SK-N-DZ (cell line): Measurements from ENCODE around the gene RNU6-8.
A peak's percentile ranks its signal among the peaks of the same experiment; 100 is the strongest.

Experiments
- DNase-seq: peaks from one replicate; pipeline ENCODE4 v3.0.0-alpha.2; 2015; ENCODE audit warnings: low spot score

Gene RNU6-8

DNA sequence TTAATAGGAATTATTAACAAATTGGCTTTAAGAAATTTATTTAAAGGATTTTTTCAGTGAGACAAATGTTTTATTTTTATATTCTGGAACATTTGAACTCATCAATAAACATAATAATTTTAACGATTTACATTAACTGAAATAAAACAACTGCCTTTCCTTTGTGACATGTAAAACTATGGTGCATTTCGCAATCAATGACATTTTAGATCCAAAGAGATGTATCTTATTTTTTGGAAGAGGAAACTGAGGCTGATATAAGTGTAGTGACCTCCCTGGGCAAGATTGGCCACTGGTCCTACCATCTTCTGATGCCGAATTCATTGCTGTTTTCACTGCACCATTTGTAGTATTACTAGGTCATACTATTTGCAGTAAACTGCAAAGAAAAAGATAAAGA is 2.5 kb upstream of the RNU6-8 start:
- no peak for DNase-seq

DNA sequence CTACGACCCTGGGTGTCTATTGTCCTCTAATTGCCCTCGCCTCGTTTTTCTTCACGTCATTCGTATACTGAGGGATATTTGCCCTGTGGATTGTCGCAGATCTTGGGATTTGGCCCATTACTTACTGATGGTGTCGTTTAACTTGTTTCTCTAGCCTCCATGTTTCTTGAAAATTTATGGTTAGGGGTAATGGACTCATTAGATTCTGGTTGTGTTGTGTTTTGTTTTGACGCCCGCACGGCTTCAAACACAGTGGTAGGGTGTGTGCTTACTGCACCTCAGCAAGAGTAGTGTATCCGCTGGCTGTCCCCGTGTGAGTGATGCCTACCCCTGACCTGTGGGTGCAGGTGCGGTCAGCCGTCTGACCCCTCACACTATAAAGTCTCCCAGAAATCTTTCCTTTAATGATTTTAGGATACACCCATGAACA is 874 bp upstream of the RNU6-8 start:
- peak; percentile 45 for DNase-seq

DNA sequence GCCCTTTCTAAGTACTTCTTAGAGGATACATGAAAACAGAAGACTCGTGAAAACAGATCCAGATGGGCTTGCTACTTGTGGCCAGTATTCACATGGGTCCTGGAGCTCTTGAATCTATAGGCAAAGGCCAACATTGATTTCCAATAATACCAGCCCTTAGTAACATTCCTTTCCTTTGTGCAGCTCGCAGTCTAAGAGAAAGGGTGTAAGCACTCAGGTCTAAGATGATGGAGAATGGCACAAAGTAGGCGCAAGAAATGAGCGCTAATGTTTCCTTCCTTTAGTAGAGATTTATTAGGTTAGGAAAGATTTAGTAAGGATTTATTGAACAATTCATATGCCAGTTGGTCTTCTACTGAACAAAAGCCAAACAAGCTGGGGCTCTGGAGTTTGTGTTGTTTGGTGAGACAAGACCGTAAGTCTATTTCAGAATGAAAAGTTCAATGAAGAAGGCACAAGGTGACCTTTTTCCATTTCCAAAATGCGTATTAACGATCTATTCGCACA is 525 bp downstream of the RNU6-8 start:
- DNase-seq: peak; percentile 71

DNA sequence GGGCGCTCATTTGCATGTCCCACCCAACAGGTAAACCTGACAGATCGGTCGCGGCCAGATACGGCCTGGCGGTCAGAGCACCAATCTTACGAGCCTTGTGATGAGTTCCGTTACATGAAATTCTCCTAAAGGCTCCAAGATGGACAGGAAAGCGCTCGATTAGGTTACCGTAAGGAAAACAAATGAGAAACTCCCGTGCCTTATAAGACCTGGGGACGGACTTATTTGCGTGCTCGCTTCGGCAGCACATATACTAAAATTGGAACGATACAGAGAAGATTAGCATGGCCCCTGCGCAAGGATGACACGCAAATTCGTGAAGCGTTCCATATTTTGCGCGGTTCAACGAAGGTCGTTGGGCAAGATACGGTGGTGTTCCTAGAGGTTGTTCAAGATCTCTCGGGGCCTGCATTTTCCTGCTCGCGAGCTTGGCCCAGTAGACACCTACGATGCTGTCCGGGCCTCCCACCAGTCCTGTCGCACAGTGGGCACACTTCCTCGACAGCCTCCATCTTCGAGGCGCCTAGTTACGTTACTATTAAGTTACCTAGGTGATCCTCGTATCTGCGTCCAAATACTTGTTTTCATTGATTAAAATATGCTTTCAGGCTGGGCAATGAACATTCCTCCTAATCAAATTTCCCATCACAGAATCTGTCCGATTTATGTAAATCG is 1.1 kb downstream of the RNU6-8 start, which contains the start of gene RNU6-7:
Gene RNU6-7 (plus strand): TSS at position 230 of the 675 bp plus-strand sequence.
- peak; percentile 87 for DNase-seq

DNA sequence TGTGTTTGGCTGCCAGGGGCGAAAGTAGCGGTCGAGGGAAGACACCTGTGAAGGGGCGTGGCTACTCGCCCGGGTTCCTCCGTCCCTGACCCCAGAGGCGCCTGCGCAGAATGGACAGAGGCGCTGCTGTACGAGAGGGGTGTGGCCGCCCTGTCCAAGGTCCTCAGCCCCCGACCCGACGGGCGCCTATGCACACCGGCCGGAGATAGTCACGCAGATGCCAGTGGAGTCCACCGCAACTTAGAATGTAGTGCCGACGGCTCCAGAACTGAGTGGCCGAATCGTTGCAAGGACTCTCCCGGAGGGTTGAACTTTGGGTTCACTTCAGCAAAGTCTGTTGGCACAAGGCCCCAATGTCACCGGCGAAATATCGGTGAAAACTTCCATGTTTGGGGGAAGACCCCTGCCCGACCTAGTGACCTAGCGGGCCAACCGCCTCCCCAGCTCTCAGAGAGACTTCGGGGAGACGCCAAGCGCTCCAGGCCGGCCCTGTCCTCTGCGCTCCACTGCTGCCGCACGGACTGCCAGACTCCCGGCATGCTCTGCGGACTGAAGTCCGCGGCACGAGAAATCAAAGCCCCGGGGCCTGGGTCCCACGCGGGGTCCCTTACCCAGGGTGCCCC is 1.8 kb downstream of the RNU6-8 start:
- peak; percentile 94 for DNase-seq

DNA sequence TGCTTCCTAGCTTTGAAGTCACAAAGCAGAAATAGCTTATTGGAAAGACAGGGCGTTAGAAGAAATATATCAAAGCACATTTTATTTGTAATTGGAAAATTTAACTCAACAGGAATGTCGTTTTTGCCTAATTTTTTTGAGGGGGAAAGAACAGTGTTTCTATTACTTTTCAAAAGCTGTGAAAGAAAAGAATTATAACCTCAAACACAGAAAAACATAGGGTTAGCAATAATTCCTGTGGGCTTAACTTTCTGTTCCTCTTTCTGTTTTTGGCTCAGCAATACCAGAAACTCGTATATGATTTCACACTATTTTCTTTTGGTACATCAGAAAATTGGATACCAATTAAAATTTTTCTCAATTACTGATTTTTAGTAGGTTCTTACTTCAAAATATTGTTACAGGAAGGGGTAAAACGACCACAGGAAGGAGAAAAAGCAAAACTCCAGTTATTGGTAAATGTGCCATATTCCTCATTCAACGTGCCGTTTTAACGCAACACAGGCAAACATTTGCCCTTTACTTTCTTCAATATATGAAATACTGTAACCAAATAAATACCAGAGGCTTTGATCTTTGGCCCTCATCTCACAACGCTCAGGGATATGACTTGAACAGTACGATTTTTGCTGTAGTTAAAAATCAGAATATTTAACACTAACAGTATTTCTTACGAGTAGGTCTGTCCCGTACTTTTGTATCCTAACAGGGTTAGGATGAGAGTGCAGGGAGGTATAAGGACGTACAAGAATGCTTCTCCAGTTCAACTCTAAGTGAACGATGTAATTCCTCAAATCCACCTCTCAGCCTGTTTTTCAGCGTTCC is 2.5 kb downstream of the RNU6-8 start:
- DNase-seq: no peak

DNA sequence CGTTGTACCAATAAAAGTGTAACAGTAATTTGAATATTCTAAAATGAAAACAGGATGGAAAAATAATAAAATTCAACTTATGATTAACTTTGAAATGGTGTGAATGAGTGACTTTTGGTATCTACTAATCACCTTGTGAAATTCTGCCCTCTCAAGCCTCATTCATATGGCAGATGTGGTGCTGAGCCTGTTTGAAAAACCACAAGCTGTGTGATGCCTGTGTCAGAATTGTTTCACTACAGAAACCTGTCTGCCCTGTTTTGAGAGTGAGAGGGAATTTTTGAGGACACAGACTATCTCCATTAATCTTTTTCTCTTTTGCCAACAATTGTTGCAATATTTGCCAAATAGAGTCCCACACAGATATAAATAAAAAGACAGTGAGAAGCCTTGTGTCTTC is 5.2 kb downstream of the RNU6-8 start:
- no peak for DNase-seq

DNA sequence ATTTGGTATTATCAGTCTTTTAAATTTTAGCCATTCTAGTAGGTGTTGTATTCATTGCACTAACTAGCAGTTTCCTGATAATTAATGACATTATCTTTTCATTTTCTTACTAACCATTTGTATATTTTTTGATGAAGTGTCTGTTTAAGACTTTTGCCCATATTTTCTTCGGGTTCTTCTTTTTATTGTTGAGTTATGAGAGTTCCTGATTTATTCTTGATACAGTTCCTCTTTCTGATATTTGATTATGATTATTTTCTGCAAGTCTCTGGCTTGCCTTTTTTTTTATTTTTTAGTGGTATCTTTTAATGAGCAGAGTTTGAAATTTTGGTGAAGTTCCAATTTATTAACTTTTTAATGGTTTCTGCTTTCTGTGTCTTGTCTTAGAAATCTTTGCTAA is 7.4 kb downstream of the RNU6-8 start:
- no peak for DNase-seq

DNA sequence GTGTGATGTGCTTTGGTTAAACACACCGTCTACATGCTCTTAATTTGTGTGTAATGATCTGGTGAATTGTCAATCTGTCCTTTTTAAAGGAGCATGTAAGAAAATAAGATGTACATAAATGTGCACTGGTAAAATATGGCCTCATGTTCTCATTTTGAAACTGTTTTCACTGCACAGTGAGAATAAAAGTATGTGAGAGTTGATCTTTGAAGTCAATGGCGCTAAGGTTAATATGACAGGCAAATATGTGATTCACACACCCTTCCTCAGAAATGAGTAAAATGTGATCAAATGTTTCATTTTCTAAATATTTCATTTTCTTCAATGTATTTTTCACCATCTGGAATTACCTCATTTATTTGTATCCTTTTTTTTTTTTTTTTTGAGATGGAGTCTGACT is 9.5 kb downstream of the RNU6-8 start:
- DNase-seq: no peak

DNA sequence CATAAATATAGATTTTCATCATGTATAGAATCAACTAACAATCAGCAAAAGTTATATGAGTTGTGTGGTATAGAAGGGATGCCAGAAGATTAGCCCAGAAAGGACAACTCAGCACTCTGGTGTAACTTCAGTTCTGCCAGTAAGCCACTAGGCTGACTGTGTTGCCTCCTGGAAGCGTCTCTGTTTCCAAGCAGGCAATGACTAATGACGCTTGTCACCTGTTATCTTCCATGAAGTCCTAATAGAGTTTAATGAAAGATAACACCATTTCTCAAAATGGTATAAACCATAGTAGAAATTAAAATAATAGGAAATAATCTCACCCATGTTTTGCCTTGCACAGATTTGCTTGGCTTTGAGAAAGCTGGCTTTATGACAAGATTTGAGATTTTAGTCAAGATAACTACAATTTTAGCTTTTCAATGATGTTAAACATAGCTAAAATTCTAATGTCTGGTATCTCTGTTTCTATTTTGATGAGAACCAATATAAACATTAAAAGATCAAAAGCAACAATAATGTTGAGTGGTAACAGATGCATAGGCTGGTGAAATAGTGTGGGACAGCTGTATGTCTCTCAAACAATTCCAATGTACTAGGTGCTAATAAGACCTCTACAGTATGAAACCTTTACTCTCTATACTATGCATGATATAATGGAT is 10.2 kb downstream of the RNU6-8 start:
- no peak for DNase-seq

DNA sequence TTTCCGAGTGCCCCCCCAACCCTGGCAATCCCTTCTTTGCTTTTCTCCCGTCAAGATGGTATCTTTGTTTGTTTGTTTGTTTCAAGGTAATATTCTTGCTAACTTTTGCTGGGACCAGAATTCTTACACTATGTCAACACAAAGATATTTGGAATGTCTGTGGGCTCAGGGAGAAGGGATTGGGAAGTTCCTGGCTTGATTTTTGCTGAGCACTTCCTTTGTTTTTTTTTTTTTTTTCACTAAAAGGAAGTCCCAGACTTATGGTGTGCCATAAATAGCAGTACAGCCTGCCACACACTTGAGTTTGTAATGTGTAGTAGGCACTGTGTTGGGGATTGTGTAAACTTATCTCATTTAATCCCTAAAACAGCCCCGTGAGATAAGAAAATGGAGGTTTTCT is 12.4 kb downstream of the RNU6-8 start:
- no peak for DNase-seq

DNA sequence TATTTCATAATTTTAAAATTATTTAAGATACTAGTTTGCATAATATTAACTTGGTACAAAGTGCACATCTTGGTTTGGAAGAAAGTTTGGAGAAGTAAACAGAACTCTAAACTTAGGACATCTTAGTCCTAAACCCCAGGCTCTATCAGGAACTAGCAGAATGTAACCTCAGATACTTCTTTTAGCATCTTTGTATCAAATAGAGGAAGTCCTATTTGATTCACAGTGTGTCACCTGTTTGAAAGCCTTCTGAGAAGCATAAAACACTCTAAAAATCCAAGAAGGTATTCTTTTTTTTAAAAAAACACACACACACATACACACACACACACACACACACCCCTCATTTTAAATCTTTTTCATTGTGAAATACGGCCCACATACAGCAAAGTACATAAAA is 13.3 kb downstream of the RNU6-8 start:
- no peak for DNase-seq

DNA sequence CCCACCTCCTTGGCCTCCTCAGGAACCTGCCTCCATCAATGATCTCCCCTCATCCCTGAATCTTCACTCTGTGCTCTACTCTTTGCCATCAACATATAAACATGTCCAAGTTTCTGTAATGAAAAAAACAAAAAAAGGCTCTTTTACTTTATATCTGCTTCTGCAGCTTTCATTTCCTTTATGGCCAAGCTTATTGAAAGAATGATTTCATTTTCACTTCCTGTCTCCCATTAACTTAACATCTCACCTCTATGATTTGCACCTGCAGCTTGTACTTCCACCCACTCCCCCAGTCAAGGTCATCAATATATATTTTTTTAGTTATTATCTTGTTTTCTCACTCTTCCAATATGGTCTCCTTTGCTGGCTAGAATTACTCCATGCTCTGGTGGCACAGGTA is 16.8 kb downstream of the RNU6-8 start:
- DNase-seq: no peak

DNA sequence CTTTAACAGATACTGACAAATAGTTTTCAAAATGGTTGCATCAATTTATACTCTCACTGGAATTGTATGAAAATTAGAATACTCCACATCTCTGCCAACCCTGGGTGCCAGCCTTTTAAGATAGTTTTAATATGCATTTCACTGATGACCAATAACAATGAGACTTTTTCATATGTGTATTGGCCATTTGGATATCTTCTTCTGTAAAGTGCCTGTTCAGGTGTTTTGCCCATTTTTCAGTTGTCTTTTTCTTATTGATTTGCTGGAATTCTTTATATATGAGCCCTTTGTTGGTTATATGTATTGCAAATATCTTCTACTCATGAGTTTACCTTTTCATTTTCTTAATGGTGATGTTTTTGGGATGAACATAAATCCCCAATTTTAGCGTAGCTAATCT is 18.0 kb downstream of the RNU6-8 start:
- no peak for DNase-seq

DNA sequence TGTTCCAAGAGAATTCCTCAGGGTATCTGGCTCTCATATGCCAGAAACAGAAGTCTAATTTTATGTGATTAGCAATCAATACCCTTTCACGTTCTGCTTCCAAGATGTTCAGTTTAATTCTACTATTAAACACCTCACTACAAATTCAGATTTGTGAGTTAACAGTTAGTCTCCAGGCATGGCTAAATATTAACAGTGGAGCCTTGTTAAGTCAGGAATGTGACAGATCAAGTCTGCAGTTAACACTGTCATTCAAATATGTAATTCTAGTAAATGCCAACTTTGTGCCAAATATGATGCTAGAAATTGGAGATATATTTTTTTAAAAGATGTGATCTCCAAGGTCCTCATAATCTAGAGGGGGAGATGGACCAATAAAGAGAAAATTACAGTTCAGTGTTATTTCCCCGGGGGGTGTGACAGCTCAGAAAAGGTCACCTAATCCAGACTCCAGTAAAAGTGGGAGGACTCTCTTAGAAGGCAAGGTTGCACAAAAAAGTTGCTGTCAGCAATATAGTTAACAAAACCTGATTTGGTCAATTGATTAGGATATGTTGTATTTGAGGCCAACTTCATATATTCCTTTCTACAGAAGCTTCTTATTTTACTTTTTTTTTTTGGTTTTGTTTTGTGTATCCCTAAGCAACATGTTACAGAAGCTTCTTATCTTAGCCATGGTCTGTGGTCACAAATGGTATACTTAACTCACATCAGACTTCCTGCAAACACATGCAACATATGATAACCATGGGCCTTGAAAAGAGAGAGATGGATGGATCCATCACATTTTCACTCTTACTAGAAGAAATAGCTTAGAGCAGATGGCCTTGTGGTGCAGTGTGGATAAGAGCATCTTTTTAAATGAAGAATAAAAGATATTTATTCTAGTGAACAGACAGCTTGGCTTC is 19.7 kb downstream of the RNU6-8 start:
- DNase-seq: no peak

DNA sequence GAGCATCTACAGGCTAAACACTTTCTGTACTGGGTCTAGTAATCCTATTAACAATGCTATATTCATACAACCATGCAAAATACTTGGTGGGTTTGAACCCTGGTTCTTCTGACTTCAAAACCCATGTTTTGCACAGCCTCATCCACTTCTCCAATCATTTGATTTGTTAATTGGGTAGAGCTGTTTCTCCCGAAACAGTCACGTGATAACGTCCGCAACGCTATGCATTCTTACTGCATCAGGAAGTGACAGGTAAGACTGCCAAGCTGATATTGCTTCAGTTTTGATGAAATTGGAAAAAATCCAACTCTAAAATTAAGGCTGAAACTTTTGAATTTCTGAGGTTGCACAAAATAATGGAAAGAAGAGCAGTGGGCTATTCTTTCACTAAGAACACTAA is 31.6 kb downstream of the RNU6-8 start:
- DNase-seq: no peak

DNA sequence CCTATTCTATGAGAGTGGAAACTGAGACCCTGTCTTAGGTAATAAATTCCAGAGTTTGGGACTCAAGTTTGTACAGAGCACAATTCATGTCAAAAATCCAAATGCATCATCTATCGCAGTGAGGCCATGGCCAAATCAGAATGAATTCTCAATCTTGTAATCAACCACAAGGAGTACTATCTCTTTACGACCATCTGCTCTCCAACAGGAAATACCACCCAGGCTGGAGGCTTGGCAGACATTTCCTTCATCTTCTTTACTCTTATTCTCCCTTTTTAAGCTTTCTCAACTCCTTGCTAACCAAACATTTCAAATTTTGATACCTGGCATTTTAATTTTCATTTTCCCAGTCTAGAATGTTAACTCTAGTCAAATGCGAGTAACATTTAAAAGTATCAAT is 33.9 kb downstream of the RNU6-8 start:
- no peak for DNase-seq

DNA sequence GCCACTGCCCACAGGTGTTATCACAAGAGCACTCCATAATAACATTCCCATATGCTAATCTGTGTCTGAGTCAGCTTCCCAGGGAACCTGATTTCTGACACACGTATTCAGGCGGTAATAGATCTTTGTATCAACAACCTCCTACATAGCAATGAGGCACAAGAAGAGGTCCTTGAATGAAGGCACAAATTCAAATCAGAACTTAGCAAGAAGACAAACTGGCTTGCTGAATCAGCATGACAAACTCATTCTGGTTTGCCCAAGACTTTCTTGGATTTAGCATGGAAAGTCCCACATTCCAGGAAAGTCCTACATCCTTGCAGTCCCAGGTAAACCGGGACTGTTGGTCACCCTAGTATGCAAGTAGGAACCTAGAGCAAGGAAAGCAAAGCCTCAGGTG is 35.2 kb downstream of the RNU6-8 start:
- DNase-seq: no peak

DNA sequence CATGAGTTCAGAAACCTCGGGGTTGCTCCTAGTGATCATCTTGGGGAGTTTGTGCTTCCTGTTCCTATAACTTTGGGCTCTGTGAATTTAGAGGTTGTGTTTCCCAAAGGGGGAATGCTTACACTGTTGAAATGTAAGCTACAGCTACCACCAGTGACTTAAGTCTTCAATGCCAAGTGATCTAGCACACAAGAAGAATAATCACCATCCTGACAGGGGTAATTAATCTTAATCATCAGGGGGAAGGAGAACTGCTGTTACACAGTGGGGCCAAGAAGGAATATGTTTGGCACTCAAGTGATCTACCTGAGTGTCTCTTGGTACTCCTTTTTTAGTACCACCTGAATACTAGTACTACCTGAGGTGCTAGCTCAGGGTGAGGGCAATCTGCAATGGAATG is 36.1 kb downstream of the RNU6-8 start:
- DNase-seq: no peak

DNA sequence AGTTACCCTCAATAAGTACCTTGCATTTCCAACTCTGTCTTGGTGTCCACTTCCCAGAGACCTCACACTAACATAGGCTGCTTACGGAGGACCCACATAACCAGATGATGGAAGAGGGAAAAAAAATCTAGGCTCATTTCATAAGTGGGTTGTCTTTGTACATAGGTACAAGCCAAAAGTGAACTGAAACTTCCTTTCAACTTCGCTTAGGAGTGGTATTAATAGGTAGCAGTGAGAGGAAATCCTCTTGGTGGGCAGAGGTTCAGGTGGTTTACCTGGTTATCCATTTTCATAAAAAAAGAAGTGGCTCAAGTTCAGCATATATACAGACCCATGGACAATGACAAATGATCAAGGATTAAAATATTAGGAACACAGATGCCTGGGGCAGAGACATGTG is 37.0 kb downstream of the RNU6-8 start:
- DNase-seq: no peak
